ENCODE results near the gene ISY1. TPM values are rescaled to one million over a fixed set of nuclear protein-coding genes. Genes with fewer than 3 reads are reported as not detected.

Gene ISY1
- total RNA-seq, 1 donor from 2014 or later = 61.9 TPM

DNA sequence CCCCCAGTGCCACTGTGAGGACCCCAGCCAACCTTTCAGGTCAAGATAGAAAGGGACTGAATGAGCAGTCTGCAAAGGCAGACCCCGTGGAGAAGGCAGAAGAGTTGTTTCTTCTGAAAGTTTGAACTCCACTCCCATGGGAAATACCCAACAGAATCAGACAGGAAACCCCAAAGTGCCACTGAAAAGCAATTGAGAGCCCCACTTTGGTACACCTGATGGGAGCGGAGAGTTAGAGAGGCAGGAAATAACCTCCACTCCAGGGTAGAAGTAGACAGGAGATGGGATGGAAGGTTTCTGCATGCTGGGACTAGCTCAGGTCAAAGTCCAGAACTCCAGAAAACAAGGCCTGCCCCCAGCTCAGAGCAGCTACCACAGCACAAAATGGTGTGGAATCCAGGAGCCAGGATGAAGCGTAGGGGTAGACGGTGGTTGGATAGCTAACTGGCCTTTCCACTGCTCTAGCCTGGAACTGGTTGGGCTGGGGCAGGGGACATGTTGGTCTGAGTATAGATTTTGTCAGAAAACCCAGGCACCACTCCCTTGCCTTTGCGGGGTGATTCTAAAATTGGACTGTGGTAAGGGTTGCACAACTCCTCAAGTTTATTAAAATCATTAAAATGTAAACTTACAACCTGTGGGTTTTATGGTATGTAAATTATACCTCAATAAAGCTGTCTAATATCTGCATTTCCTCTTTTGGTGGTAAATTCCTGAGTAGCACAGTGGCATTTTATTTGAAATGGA is 37.4 kb downstream of the ISY1 start:
- DNase-seq (ENCODE audit: low spot score) = no peak
- Mint-ChIP-seq H3K4me1 (ENCODE audit: unreplicated experiment) (peaks cover 30% of the 10 kb centered on the region), H3K36me3 (ENCODE audit: low read depth, unreplicated experiment) (peaks cover 28% of the 10 kb centered on the region), H3K9me3 (ENCODE audit: unreplicated experiment) (no peaks in the 10 kb centered on the region), H3K27me3 (ENCODE audit: unreplicated experiment) (peaks cover 11% of the 10 kb centered on the region), H3K27ac (ENCODE audit: unreplicated experiment) (no peak overlapping the region), H3K4me3 (ENCODE audit: unreplicated experiment) (peak overlapping the region; percentile 85)
- TF ChIP-seq, protein P1, sequence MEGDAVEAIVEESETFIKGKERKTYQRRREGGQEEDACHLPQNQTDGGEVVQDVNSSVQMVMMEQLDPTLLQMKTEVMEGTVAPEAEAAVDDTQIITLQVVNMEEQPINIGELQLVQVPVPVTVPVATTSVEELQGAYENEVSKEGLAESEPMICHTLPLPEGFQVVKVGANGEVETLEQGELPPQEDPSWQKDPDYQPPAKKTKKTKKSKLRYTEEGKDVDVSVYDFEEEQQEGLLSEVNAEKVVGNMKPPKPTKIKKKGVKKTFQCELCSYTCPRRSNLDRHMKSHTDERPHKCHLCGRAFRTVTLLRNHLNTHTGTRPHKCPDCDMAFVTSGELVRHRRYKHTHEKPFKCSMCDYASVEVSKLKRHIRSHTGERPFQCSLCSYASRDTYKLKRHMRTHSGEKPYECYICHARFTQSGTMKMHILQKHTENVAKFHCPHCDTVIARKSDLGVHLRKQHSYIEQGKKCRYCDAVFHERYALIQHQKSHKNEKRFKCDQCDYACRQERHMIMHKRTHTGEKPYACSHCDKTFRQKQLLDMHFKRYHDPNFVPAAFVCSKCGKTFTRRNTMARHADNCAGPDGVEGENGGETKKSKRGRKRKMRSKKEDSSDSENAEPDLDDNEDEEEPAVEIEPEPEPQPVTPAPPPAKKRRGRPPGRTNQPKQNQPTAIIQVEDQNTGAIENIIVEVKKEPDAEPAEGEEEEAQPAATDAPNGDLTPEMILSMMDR (IDR thresholded peaks at IDR 0.05; ENCODE audit: unreplicated experiment) = no peak

DNA sequence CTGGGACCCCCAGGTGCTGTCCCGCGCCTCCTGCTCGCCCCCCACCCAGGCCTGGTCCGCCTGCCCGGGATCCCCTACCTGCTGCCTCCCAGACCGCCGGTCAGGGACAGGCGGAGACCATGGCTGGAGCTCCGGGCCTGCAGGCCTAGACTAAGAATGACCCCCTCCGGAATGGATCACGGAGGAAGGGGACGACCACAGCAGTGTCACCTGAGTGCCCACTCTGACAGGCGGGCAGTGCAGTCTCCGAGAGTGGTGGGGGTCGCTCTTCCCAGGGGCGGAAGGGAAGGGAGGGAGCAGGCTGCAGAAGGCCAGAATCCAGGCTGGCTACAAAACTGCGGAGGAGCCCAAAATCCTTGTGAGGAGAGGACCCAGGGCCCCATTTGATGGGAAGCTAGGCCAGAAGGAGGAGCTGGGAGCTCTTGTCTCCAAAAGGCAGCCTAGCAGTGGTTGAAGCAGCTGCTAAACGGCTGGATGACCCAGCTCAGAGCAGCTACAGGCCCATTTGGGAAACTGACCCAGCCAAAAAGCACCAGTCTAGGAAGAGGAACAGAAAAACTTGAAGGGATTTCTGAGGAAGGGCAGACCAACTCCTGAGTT is 38.4 kb downstream of the ISY1 start:
- Mint-ChIP-seq H3K27me3 (ENCODE audit: unreplicated experiment) (peaks cover 11% of the 10 kb centered on the region), H3K4me1 (ENCODE audit: unreplicated experiment) (peaks cover 38% of the 10 kb centered on the region), H3K27ac (ENCODE audit: unreplicated experiment) (peak overlapping the region; percentile 24), H3K9me3 (ENCODE audit: unreplicated experiment) (no peaks in the 10 kb centered on the region), H3K36me3 (ENCODE audit: low read depth, unreplicated experiment) (peaks cover 36% of the 10 kb centered on the region), H3K4me3 (ENCODE audit: unreplicated experiment) (peak overlapping the region; percentile 85)
- peak; percentile 24 for DNase-seq (ENCODE audit: low spot score)
- TF ChIP-seq, protein P1 (IDR thresholded peaks at IDR 0.05; ENCODE audit: unreplicated experiment) = no peak

DNA sequence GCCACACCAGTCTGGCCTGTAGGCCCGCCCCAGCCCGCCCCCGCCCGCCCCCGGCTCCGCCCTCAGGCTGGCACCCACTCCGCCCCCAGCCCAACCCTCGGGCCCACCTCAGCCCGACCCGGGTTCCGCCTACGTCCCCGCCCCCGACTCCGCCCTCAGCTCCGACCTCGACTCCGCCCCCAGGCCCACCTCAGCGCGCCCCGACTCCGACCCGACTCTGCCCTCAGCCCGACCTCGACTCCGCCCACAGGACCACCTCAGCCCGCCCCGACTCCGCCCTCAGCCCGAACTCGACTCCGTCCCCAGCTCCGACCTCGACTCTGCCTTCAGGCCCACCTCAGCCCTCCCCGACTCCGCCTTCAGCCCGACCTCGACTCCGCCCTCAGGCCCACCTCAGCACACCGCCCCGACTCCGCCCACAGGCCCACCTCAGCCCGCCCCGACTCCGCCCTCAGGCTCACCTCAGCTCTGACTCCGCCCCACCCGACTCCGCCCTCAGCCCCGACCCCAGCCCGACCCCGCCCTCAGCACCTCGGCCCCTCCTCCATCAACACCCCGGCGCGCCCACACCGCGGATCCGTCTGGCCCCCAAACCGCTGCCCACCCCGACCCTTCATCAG is 39.0 kb downstream of the ISY1 start, which contains the start of gene RAB43:
Gene RAB43 (minus strand): TSS at position 13 of the 620 bp plus-strand sequence. CDS start 315 bp downstream, outside the sequence.
- Mint-ChIP-seq H3K27ac (ENCODE audit: unreplicated experiment) (peak within 1 kb of the TSS; percentile 86), H3K36me3 (ENCODE audit: low read depth, unreplicated experiment) (peaks cover 36% of the 10 kb centered on the region), H3K4me3 (ENCODE audit: unreplicated experiment) (peak within 1 kb of the TSS; percentile 98), H3K4me1 (ENCODE audit: unreplicated experiment) (peaks cover 43% of the 10 kb centered on the region), H3K9me3 (ENCODE audit: unreplicated experiment) (no peaks in the 10 kb centered on the region), H3K27me3 (ENCODE audit: unreplicated experiment) (peaks cover 8% of the 10 kb centered on the region)
- TF ChIP-seq, protein P1 (IDR thresholded peaks at IDR 0.05; ENCODE audit: unreplicated experiment) = no peak
- peak; percentile 98 for DNase-seq (ENCODE audit: low spot score)

DNA sequence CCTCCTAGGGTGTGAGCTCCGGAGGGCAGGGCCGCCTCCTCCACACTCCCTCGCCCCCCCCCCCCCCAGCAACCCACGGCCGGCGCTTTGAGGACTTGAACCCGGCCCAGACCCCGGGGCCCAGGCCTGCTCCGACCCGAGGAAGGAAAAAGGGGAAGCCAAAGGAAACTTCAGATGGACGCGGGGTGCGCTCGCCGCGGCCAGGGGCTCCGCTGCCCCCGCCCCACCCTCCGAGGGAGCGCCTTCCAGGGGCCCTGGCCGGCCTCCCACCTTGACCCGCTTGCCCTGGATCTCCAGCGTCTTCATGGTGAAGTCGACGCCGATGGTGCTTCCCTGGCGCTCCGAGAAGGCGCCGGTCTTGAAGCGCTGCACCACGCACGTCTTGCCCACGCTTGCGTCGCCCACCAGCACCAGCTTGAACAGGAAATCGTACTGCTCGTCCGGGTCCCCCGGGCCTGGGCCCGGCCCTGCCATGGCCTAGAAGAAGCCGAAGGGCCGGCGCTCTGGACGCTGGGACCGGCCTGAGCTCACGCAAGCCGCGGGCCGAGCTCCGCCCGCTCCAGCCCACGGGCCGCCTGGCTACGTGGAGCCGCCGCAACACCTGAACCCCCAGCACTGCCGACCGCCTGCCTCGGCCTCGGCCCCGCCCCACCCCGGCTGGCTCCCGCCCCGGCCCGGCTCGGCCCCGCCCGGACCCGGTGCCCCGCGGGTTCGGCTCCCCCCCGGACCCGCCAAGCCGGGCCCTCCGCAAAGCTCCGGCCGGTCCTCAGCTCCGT is 39.7 kb downstream of the ISY1 start:
- H3K9me3 Mint-ChIP-seq (ENCODE audit: unreplicated experiment) = no peaks in the 10 kb centered on the region
- peak overlapping the region; percentile 86 for H3K27ac Mint-ChIP-seq (ENCODE audit: unreplicated experiment)
- peaks cover 5% of the 10 kb centered on the region for H3K27me3 Mint-ChIP-seq (ENCODE audit: unreplicated experiment)
- H3K36me3 Mint-ChIP-seq (ENCODE audit: low read depth, unreplicated experiment) = peaks cover 34% of the 10 kb centered on the region
- TF ChIP-seq, protein P1 (IDR thresholded peaks at IDR 0.05; ENCODE audit: unreplicated experiment) = peak; percentile 7
- no peak for DNase-seq (ENCODE audit: low spot score)
- H3K4me3 Mint-ChIP-seq (ENCODE audit: unreplicated experiment) = peak overlapping the region; percentile 98
- H3K4me1 Mint-ChIP-seq (ENCODE audit: unreplicated experiment) = peaks cover 49% of the 10 kb centered on the region
